Left ventricle myocardium inferior (tissue), 1 donor: ENCODE measurements around the gene WNT11. TPM values are rescaled to one million over a fixed set of nuclear protein-coding genes. Genes with fewer than 3 reads are reported as not detected.

Source experiments
- DNase-seq: peaks from one replicate; pipeline ENCODE4 v3.0.0-alpha.2; 2020
- H3K27ac ChIP-seq: fragments of 200-600 bp; replicated peaks from 2 replicates; pipeline ENCODE4 v1.8.0; 2021
- H3K27me3 ChIP-seq: fragments of 200-600 bp; 2 replicates; pipeline ENCODE4 v1.8.0; 2021; ENCODE audit warnings: low read depth
- H3K36me3 ChIP-seq: fragments of 200-600 bp; 2 replicates; pipeline ENCODE4 v1.8.0; 2021
- H3K4me1 ChIP-seq: fragments of 200-600 bp; 2 replicates; pipeline ENCODE4 v1.8.0; 2021
- H3K4me3 ChIP-seq: fragments of 200-600 bp; 2 replicates; pipeline ENCODE4 v1.8.0; 2021; ENCODE audit warnings: mild to moderate bottlenecking, moderate library complexity
- H3K9me3 ChIP-seq: fragments of 200-600 bp; replicated peaks from 2 replicates; pipeline ENCODE4 v1.8.0; 2021
- intact Hi-C: fragments of 100-400 bp; cut with micrococcal nuclease; formaldehyde crosslinking; loops from one replicate; pipeline ENCODE4 v1.11.0; 2022
- total RNA-seq: library from RNA; stranded (reverse); fragmentation: NEBNext Ultra II Directional; extraction: Animal tissue kit (Norgen Biotek cat#: 25700); gene quantifications from one replicate; pipeline ENCODE4 v1.2.1, GENCODE V29; 2021
- TF ChIP-seq, protein P1 (sequence below): fragments of 200-600 bp; IDR thresholded peaks from 2 replicates; pipeline ENCODE4 v1.8.0; 2021; ENCODE audit warnings: antibody characterized with exemption, mild to moderate bottlenecking, borderline replicate concordance
- donor health status: DM: no; HTN: yes; CAD: no; lungs with severe emphysema.

The WNT11 gene
- total RNA-seq, 1 donor from 2014 or later, result 22.7 TPM

DNA sequence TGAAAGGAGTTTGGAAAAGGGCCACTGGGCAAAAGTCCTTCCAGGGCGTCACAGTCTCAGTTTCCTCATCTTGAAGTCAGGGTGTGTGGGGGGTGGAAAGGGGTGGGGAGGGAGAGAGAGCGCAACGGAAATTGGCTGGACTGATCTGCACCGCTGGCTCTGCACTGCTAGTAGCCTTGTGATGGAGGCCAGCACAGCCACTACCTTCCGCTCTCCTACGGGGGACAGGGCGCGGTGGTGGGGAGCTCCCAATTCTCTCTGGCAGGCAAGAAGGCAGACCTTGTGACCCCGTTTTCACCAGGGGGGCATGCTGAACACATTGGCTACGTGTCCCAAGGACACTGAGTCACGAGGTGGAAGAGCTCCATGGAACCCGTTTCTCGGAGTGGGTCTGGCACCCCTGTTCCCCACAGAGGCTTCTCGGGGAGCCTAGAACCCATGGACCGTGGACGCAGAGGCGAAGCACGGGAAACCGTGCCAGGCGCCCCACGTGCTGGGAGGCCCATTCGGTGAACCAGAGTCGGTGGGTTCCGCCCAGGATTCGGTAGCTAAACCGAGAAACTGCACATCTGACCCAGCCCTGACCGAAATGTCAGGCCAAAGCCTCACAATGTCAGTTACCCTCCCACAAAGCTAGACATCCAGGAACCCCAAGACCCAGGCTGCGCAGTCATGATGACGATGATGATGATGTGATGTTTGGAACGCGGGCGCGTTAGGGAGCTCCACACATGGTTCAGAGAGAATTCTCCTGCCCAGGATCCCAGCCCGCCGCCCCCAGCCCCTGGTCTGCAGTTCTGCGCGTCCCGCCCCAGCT lies 28.3 kb upstream of the WNT11 start:
- Histone ChIP-seq H3K4me1 (peaks cover 33% of the 10 kb centered on the region), H3K9me3 (no peaks in the 10 kb centered on the region), H3K27me3 (no peaks in the 10 kb centered on the region), H3K4me3 (peak overlapping the region; percentile 83), H3K36me3 (no peaks in the 10 kb centered on the region), H3K27ac (peak overlapping the region; percentile 92)
- peak; percentile 58 for DNase-seq
- TF ChIP-seq, protein P1, sequence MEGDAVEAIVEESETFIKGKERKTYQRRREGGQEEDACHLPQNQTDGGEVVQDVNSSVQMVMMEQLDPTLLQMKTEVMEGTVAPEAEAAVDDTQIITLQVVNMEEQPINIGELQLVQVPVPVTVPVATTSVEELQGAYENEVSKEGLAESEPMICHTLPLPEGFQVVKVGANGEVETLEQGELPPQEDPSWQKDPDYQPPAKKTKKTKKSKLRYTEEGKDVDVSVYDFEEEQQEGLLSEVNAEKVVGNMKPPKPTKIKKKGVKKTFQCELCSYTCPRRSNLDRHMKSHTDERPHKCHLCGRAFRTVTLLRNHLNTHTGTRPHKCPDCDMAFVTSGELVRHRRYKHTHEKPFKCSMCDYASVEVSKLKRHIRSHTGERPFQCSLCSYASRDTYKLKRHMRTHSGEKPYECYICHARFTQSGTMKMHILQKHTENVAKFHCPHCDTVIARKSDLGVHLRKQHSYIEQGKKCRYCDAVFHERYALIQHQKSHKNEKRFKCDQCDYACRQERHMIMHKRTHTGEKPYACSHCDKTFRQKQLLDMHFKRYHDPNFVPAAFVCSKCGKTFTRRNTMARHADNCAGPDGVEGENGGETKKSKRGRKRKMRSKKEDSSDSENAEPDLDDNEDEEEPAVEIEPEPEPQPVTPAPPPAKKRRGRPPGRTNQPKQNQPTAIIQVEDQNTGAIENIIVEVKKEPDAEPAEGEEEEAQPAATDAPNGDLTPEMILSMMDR, result peak; percentile 23
- intact Hi-C loops, result no loop called here

DNA sequence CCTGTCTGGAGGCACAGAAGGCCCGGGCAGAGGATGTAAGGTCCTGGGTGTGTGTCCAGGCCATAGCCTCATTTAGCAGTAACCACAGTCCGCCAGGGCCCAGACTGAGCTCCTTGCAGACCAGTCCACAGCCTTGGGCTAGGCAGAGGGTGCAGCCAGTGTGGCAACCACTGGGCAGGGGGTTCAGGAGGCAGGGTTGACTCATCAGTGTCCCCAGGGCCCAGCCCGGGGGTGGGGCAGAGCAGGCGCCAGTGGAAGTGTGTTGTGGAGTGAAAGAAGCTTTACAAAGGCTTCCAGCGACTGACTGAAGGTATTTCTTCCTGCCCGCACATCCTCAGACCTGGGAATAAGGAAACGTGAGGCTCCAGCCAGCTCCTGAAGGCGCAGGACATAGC lies 27.7 kb upstream of the WNT11 start:
- Histone ChIP-seq H3K4me1 (peaks cover 36% of the 10 kb centered on the region), H3K36me3 (no peaks in the 10 kb centered on the region), H3K27me3 (no peaks in the 10 kb centered on the region), H3K9me3 (no peaks in the 10 kb centered on the region), H3K4me3 (peak overlapping the region; percentile 83), H3K27ac (peak overlapping the region; percentile 92)
- TF ChIP-seq, protein P1, result no peak
- intact Hi-C loops, result no loop called here
- DNase-seq, result peak; percentile 31

GRCh38 chr11:76233196-76233921 lies 27.1 kb upstream of the WNT11 start:
- Histone ChIP-seq H3K9me3 (no peaks in the 10 kb centered on the region), H3K4me1 (peaks cover 36% of the 10 kb centered on the region), H3K36me3 (no peaks in the 10 kb centered on the region), H3K4me3 (no peak overlapping the region), H3K27ac (peak overlapping the region; percentile 92), H3K27me3 (no peaks in the 10 kb centered on the region)
- DNase-seq, result no peak
- intact Hi-C loops, result no loop called here
- TF ChIP-seq, protein P1, result no peak

GRCh38 chr11:76232026-76232665 lies 25.8 kb upstream of the WNT11 start:
- Histone ChIP-seq H3K4me1 (peaks cover 36% of the 10 kb centered on the region), H3K4me3 (no peak overlapping the region), H3K36me3 (no peaks in the 10 kb centered on the region), H3K27ac (no peak overlapping the region), H3K9me3 (no peaks in the 10 kb centered on the region), H3K27me3 (no peaks in the 10 kb centered on the region)
- no peak for DNase-seq
- intact Hi-C loops, result no loop called here
- TF ChIP-seq, protein P1, result no peak

- TF ChIP-seq, protein P1, result no peak
Observed at GRCh38 chr11:76231121-76231738, 24.9 kb upstream of the WNT11 start.

More at GRCh38 chr11:76231121-76231738, 24.9 kb upstream of the WNT11 start:
- no peaks in the 10 kb centered on the region for H3K9me3 ChIP-seq
- no peak for DNase-seq
- H3K36me3 ChIP-seq, result no peaks in the 10 kb centered on the region
- H3K27ac ChIP-seq, result no peak overlapping the region
- intact Hi-C loops, result no loop called here
- H3K27me3 ChIP-seq, result no peaks in the 10 kb centered on the region
- H3K4me3 ChIP-seq, result no peak overlapping the region
- H3K4me1 ChIP-seq, result peaks cover 30% of the 10 kb centered on the region
